HG03432 (cell line): ENCODE measurements around the gene MORC2.

Experiments
- ATAC-seq: cut with Tn5 transposase; IDR thresholded peaks from one replicate; pipeline ENCODE4 v1.9.1; 2021; ENCODE audit warnings: mild to moderate bottlenecking, moderate library complexity; ENCODE audit not compliant: unreplicated experiment

The MORC2 gene

GRCh38 chr22:30968015-30968923 lies at the start of gene MORC2:
Gene MORC2, minus strand, starts transcription at chr22:30968774. Its CDS starts 885 bp downstream, at chr22:30967889.
- peak; percentile 37 for ATAC-seq

- ATAC-seq = no peak
Measured at GRCh38 chr22:31005535-31005934, 37.0 kb upstream of the MORC2 start.

- ATAC-seq = no peak
Measured at GRCh38 chr22:31001124-31001770, 32.7 kb upstream of the MORC2 start.

GRCh38 chr22:30998329-30998728 lies 29.8 kb upstream of the MORC2 start:
- ATAC-seq = no peak

GRCh38 chr22:30996462-30996861 lies 27.9 kb upstream of the MORC2 start:
- ATAC-seq = no peak

- no peak for ATAC-seq
Measured at GRCh38 chr22:30994960-30995359, 26.4 kb upstream of the MORC2 start.

- ATAC-seq = no peak
Measured at GRCh38 chr22:30992565-30992964, 24.0 kb upstream of the MORC2 start.

- no peak for ATAC-seq
Measured at GRCh38 chr22:30990690-30991089, 22.1 kb upstream of the MORC2 start.

GRCh38 chr22:30989474-30989873 lies 20.9 kb upstream of the MORC2 start:
- no peak for ATAC-seq

GRCh38 chr22:30985561-30986208 lies 17.1 kb upstream of the MORC2 start:
- no peak for ATAC-seq

- ATAC-seq = no peak
Measured at GRCh38 chr22:30984317-30984716, 15.7 kb upstream of the MORC2 start.

- no peak for ATAC-seq
Measured at GRCh38 chr22:30982512-30982911, 13.9 kb upstream of the MORC2 start.

- no peak for ATAC-seq
Measured at GRCh38 chr22:30979932-30980331, 11.4 kb upstream of the MORC2 start.

- ATAC-seq = no peak
Measured at GRCh38 chr22:30978304-30978962, 9.9 kb upstream of the MORC2 start.

- no peak for ATAC-seq
Measured at GRCh38 chr22:30970356-30970746, 1.8 kb upstream of the MORC2 start.

- ATAC-seq = peak; percentile 47
Measured at GRCh38 chr22:30969532-30970355, 1.2 kb upstream of the MORC2 start.

GRCh38 chr22:30968924-30969531 lies 454 bp upstream of the MORC2 start, which contains the start of gene TUG1:
Gene TUG1, plus strand, starts transcription at chr22:30969265.
- ATAC-seq = peak; percentile 83

- no peak for ATAC-seq
Measured at GRCh38 chr22:30964858-30965257, 3.7 kb downstream of the MORC2 start.

GRCh38 chr22:30955153-30955552 lies 13.4 kb downstream of the MORC2 start:
- ATAC-seq = no peak

- ATAC-seq = no peak
Measured at GRCh38 chr22:30953206-30953605, 15.4 kb downstream of the MORC2 start.
